Measurements from ENCODE around the gene HNRNPA2B1. TPM values are rescaled to one million over a fixed set of nuclear protein-coding genes. Genes with fewer than 3 reads are reported as not detected.

The HNRNPA2B1 gene
- total RNA-seq, 1 donor from 2014 or later: 62.7 TPM

DNA sequence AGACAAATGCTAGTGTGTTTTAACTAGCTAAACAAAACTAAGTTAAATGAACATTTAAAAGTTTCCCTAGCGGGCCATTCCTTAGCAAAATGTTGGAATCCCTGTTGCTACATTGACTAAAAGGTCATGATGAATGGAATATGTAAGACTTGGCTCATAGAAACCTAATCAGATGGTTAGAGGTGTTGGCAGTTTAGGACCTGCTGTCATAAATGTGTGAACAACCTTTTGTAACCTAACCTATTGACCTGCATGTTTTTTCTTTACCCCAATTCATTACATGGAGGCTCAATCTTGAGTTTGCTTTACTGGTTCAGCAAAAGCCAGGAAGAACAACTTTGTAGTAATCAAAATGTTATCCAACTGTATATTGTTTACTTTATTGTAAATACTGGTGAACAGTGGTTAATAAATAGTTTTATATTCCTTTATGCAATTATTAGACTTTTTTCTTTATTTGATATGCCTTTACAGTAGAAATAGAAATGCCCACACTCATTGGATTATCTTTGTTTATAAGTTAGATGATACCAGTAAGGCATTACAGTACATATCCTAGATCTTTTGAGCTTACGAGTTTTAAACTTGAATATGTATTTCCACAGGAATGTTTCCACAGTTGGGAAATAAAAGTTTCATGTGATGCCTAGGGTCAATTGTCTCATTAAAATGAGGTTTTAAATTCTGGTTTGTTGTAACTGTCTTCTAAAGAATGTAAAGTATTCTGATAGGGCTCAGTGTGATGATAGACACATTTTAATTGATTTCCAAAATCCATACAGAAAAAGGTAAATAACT lies 12.6 kb upstream of the HNRNPA2B1 start:
- Histone ChIP-seq H3K36me3 (ENCODE audit: control insufficient read depth, insufficient read depth, low read length) (peaks cover 4% of the 10 kb centered on the region), H3K4me3 (ENCODE audit: low read depth, low read length) (no peak overlapping the region), H3K27me3 (ENCODE audit: control insufficient read depth, insufficient read depth, low read length) (no peaks in the 10 kb centered on the region)
- FAIRE-seq (no peak), DNase-seq (ENCODE audit: low read depth) (no peak)
- TF ChIP-seq, protein P1, sequence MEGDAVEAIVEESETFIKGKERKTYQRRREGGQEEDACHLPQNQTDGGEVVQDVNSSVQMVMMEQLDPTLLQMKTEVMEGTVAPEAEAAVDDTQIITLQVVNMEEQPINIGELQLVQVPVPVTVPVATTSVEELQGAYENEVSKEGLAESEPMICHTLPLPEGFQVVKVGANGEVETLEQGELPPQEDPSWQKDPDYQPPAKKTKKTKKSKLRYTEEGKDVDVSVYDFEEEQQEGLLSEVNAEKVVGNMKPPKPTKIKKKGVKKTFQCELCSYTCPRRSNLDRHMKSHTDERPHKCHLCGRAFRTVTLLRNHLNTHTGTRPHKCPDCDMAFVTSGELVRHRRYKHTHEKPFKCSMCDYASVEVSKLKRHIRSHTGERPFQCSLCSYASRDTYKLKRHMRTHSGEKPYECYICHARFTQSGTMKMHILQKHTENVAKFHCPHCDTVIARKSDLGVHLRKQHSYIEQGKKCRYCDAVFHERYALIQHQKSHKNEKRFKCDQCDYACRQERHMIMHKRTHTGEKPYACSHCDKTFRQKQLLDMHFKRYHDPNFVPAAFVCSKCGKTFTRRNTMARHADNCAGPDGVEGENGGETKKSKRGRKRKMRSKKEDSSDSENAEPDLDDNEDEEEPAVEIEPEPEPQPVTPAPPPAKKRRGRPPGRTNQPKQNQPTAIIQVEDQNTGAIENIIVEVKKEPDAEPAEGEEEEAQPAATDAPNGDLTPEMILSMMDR (IDR thresholded peaks at IDR 0.05; ENCODE audit: insufficient read depth, low read length, severe bottlenecking): no peak

DNA sequence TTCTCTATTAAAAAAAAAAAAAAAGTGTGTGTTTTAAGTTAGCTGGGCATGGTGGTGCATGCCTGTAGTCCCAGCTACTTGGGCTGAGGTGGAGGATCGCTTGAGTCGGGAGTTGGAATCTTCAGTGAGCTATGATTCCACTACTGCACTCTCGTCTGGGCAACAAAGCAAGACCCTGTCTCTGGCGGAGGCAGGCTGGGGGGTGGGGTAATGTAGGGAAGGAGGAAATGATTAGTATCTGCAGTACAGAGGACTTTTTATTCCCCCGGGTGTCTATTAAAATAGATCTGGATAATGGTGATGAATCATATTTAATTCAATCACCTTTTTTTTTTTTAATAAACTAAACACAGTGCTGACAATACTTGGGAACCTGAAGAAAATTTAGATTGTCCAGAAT lies 7.5 kb upstream of the HNRNPA2B1 start:
- Histone ChIP-seq H3K36me3 (ENCODE audit: control insufficient read depth, insufficient read depth, low read length) (peaks cover 10% of the 10 kb centered on the region), H3K4me3 (ENCODE audit: low read depth, low read length) (no peak overlapping the region), H3K27me3 (ENCODE audit: control insufficient read depth, insufficient read depth, low read length) (no peaks in the 10 kb centered on the region)
- no peak for DNase-seq (ENCODE audit: low read depth)
- TF ChIP-seq, protein P1 (IDR thresholded peaks at IDR 0.05; ENCODE audit: insufficient read depth, low read length, severe bottlenecking): no peak
- no peak for FAIRE-seq

DNA sequence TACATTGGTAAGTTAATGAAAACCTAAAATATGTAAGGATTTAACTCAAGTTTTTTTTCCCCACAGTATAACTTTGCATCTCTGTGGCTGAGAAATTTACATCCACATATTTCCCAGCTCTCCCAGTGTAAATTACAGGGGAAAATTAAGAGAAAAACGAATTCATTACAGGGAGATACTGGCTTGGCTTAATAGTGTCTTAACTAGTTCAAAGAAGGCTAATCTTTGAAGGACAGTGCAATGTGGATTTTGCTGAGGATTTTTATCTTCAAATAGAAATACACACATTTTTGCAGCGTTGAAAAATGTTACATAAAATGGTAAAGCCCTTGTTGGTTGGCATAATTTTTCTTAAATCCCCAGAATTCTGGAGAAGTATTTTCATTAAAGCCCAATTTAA lies 2.5 kb upstream of the HNRNPA2B1 start:
- TF ChIP-seq, protein P1 (IDR thresholded peaks at IDR 0.05; ENCODE audit: insufficient read depth, low read length, severe bottlenecking): no peak
- Histone ChIP-seq H3K36me3 (ENCODE audit: control insufficient read depth, insufficient read depth, low read length) (peaks cover 7% of the 10 kb centered on the region), H3K27me3 (ENCODE audit: control insufficient read depth, insufficient read depth, low read length) (no peaks in the 10 kb centered on the region), H3K4me3 (ENCODE audit: low read depth, low read length) (peak overlapping the region; percentile 99)
- FAIRE-seq (no peak), DNase-seq (ENCODE audit: low read depth) (no peak)

DNA sequence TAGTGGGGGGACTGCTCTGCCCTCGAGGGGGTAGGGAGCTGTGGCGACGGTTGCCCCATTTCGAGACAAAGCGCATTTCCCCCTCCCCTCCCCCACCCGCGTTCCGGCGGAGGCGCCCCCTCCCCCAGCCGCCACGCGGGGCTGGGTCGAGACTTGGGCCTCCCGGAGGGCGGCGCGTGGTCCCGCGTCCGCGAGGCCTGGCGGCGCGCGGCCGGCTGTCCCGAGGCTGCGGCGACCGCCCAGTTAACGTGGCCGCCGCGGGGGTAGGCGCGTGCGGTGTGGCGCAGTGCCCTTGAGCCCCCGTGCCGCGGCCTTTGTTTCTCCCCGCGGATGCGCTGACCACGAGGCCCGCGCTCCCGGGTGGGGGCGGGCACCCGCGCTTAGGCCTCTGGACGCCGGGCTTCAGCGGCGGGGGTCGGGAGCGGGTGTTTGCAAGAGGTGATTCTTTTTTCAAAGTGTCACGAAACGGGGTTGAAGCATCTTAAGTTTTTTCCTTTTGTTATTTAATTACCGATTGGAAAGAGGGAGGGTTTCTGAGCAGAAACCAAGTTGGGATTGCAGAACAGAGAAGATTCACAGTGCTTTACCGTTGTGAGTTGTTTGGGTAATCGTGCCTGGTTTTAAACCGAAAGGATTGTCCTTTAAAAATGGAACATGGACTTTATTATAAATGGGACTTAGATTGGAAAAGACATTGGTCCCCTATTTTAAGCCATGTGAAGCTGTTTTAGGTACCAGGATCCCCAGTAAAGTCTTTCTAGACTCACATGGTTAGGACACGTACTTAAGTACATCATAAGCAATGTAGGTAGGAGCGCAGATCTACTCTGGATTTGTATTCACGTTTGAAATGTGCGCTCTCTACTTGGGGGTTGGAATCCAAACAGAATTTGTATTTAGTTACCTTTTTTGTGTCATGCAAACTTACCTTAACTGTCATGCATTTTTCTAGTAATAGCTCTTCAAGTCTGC lies 1.8 kb upstream of the HNRNPA2B1 start:
- Histone ChIP-seq H3K4me3 (ENCODE audit: low read depth, low read length) (peak overlapping the region; percentile 99), H3K36me3 (ENCODE audit: control insufficient read depth, insufficient read depth, low read length) (peaks cover 6% of the 10 kb centered on the region), H3K27me3 (ENCODE audit: control insufficient read depth, insufficient read depth, low read length) (no peaks in the 10 kb centered on the region)
- DNase-seq (ENCODE audit: low read depth) (peak; percentile 42), FAIRE-seq (no peak)
- TF ChIP-seq, protein P1 (IDR thresholded peaks at IDR 0.05; ENCODE audit: insufficient read depth, low read length, severe bottlenecking): no peak

DNA sequence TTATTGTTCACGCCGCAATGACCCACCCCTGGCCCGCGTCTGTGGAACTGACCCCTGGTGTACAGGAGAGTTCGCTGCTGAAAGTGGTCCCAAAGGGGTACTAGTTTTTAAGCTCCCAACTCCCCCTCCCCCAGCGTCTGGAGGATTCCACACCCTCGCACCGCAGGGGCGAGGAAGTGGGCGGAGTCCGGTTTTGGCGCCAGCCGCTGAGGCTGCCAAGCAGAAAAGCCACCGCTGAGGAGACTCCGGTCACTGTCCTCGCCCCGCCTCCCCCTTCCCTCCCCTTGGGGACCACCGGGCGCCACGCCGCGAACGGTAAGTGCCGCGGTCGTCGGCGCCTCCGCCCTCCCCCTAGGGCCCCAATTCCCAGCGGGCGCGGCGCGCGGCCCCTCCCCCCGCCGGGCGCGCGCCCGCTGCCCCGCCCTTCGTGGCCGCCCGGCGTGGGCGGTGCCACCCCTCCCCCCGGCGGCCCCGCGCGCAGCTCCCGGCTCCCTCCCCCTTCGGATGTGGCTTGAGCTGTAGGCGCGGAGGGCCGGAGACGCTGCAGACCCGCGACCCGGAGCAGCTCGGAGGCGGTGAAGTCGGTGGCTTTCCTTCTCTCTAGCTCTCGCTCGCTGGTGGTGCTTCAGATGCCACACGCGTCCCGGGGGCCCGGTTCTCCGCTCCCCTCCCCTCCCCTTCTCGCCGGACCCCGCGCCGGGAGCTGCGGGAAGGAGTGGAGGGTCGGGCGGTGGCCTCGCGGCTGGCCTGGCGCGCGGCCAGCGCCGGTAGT lies 887 bp upstream of the HNRNPA2B1 start, which contains the start of gene CBX3:
Gene CBX3, plus strand, starts transcription at position 499 of the 772 bp plus-strand sequence. CDS start 1,254 bp downstream, outside the sequence.
- Histone ChIP-seq H3K27me3 (ENCODE audit: control insufficient read depth, insufficient read depth, low read length) (no peaks in the 10 kb centered on the region), H3K36me3 (ENCODE audit: control insufficient read depth, insufficient read depth, low read length) (peaks cover 4% of the 10 kb centered on the region), H3K4me3 (ENCODE audit: low read depth, low read length) (peak within 1 kb of the TSS; percentile 99)
- TF ChIP-seq, protein P1 (IDR thresholded peaks at IDR 0.05; ENCODE audit: insufficient read depth, low read length, severe bottlenecking): no peak
- DNase-seq (ENCODE audit: low read depth) (peak; percentile 28), FAIRE-seq (no peak)

All from bronchial epithelial cell (primary cell).